Choroid plexus epithelial cell (primary cell): Measurements from ENCODE around the gene GDAP2.

Experiments used
- DNase-seq: peaks from one replicate; pipeline ENCODE4 v3.0.0-alpha.2; 2010; ENCODE audit warnings: low read depth
- H3K4me3 ChIP-seq: 2 replicates; pipeline ENCODE4 v1.5.1; 2011; ENCODE audit warnings: low read depth, mild to moderate bottlenecking, control low read depth, low read length, moderate library complexity
- TF ChIP-seq, protein P1 (sequence below): conservative IDR thresholded peaks from 2 replicates; pipeline ENCODE4 v1.5.1; 2011; ENCODE audit warnings: low read depth, mild to moderate bottlenecking, control low read depth, inconsistent platforms, low read length, moderate library complexity

Gene GDAP2

GRCh38 chr1:117890452-117890851, 39.0 kb downstream of the GDAP2 start:
- no peak for DNase-seq
- H3K4me3 ChIP-seq = no peak overlapping the region
- TF ChIP-seq, protein P1, sequence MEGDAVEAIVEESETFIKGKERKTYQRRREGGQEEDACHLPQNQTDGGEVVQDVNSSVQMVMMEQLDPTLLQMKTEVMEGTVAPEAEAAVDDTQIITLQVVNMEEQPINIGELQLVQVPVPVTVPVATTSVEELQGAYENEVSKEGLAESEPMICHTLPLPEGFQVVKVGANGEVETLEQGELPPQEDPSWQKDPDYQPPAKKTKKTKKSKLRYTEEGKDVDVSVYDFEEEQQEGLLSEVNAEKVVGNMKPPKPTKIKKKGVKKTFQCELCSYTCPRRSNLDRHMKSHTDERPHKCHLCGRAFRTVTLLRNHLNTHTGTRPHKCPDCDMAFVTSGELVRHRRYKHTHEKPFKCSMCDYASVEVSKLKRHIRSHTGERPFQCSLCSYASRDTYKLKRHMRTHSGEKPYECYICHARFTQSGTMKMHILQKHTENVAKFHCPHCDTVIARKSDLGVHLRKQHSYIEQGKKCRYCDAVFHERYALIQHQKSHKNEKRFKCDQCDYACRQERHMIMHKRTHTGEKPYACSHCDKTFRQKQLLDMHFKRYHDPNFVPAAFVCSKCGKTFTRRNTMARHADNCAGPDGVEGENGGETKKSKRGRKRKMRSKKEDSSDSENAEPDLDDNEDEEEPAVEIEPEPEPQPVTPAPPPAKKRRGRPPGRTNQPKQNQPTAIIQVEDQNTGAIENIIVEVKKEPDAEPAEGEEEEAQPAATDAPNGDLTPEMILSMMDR = no peak

GRCh38 chr1:117886101-117886795, 43.2 kb downstream of the GDAP2 start:
- H3K4me3 ChIP-seq = no peak overlapping the region
- DNase-seq = peak; percentile 86
- TF ChIP-seq, protein P1 = no peak

GRCh38 chr1:117883616-117884015, 45.8 kb downstream of the GDAP2 start:
- TF ChIP-seq, protein P1 = no peak
- H3K4me3 ChIP-seq = no peak overlapping the region
- no peak for DNase-seq

GRCh38 chr1:117879284-117879683, 50.1 kb downstream of the GDAP2 start:
- H3K4me3 ChIP-seq = no peak overlapping the region
- TF ChIP-seq, protein P1 = no peak
- no peak for DNase-seq

- TF ChIP-seq, protein P1 = no peak
- no peak for DNase-seq
- no peak overlapping the region for H3K4me3 ChIP-seq
Observed at GRCh38 chr1:117877823-117878222, 51.6 kb downstream of the GDAP2 start.

- no peak for DNase-seq
- TF ChIP-seq, protein P1 = no peak
Observed at GRCh38 chr1:117871013-117871412, 58.4 kb downstream of the GDAP2 start.

DNA sequence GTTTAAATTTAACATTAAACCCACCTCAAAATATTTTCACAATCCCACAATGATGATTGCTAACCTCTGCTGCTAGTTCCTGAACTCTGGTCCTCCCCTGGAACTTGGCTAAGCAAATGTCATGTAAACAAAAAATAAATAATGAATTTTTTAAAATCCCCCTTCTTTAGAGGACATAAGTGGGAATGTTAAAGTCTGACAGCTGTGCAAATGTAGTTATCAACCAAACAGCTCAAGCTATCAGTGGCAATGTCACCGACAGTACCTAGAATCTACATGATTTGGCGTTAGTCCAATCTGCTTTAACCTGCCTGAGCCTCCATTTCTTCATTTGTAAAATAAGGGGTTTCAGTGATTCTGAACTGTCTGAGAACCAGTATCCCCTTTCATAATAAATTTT, 67.7 kb downstream of the GDAP2 start:
- TF ChIP-seq, protein P1 = no peak
- no peak for DNase-seq

More at GRCh38 chr1:117871013-117871412, 58.4 kb downstream of the GDAP2 start:
- H3K4me3 ChIP-seq = no peak overlapping the region

More for the DNA sequence above, 67.7 kb downstream of the GDAP2 start:
- no peak overlapping the region for H3K4me3 ChIP-seq
